GM19351 (cell line): ENCODE data around the gene COG5.

Source experiments
- ATAC-seq: cut with Tn5 transposase; IDR thresholded peaks from one replicate; pipeline ENCODE4 v1.9.1; 2021; ENCODE audit warnings: mild to moderate bottlenecking, moderate library complexity; ENCODE audit not compliant: unreplicated experiment

Gene COG5

GRCh38 chr7:107526672-107527071 lies 37.0 kb downstream of the COG5 start:
- no peak for ATAC-seq

GRCh38 chr7:107506674-107507339 lies 56.9 kb downstream of the COG5 start:
- ATAC-seq: no peak

DNA sequence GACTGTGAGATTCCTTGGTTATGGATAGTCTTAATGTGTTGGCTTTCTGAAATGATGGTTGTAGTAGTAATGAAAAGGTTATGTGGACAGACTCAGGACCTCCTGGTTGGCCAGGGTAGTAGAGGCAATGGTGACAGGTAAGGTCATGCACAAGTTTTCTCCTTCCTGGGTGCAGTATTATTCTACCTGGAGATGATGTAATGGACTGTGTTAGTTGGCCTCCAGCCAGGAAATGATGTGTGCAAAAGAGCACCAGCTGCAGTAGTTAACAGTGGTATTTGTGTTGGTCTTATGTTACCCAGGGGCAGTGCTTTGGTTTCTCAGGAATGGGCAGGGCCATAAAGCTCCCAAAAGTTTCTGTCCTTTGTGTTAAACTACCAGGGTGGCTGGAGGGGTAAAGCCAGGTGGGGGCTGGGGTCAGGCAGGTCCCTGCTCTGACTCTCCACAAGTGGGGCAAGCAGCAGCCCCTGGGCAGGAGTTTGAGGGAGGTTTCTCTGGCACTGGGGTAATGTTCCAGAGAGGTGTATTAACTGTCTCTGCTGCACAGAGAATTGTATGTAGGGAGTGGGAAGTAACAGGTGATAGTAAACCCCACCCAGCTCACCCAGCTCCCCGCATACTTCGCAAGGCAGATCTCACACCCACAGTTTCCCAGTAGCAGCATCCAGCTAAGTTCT lies 57.6 kb downstream of the COG5 start:
- no peak for ATAC-seq

GRCh38 chr7:107505362-107505761 lies 58.4 kb downstream of the COG5 start:
- ATAC-seq: no peak

DNA sequence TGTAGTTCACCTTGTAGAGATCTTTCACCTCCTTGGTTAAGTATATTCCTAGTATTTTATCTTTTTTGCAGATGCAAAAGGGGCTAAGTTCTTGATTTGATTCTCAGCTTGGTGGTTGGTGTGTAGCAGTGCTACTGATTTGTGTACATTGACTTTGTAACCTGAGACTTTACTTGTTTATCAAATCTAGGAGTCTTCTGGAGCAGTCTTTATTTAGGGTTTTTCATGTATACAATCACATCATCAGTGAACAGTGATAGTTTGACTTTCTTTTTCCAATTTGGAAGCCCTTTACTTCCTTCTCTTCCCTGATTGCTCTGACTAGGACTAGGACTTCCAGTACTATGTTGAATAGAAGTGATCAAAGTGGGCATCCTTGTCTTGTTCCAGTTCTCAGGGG lies 60.0 kb downstream of the COG5 start:
- no peak for ATAC-seq

DNA sequence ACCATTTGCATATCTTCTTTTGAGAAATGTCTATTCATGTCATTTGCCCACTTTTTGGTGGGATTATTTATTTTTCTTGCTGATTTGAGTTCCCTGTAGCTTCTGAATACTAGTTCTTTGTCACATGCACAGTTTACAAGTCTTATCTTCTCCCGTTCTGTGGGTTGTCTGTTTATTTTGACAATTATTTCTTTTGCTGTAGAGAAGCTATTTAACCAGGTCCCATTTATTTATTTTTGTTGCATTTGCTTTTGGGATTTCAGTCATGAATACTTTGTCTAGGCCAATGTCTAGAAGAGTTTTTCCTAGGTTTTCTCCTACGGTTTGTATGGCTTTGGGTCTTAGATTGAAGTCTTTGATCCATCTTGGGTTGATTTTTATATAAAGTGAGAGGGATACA lies 60.9 kb downstream of the COG5 start:
- no peak for ATAC-seq

DNA sequence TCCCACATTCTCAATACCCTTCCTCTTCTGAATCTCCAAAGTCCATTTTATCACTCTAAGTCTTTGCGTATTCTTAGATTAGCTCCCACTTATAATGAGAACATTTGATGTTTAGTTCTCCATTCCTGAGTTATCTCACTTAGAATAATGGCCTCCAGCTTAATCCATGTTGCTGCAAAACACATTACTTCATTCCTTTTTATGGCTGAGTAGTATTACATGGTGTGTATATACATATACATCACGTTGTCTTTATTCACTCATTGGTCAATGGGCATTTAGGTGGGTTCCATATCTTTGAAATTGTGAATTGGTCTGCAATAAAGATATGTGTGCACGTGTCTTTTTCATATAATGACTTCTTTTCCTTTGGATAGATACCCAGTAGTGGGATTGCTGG lies 61.6 kb downstream of the COG5 start:
- ATAC-seq: no peak

DNA sequence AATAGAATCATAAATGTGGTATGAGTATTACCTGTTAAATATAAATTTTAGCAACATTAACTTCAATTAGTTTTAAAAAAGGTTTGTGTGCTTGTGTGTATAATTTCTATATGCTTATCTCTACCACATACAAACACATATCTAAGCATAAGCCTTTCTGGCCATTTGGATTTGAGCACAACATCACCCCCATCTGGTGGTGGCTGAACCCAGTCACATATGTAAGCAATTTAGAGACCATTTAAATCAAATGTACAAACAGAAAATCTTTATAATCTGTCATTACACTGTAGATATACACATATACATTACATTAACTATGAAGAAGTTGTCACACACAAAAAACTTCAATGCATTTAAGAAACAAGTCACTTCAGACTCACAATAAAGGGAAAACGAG lies 62.1 kb downstream of the COG5 start:
- no peak for ATAC-seq

- ATAC-seq: no peak
Observed at GRCh38 chr7:107499731-107500130, 64.0 kb downstream of the COG5 start.

DNA sequence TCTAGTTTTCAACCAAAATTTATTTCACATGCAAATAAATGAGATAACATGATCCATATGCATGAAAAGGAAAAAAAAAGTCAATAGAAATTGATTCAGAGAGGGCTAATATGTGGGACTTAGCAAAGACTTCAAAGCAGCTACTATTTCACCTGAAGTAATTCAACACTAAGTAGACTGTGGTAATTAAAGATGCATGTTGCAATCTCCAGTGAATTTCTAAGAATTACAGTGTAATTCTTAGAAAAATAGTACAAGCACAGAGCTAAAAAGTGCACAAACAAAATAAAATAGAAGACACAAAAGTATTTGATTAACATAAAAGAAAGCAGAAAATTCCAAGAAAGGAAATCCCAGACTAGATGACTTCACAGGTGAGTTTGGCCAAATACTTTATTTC lies 68.2 kb downstream of the COG5 start:
- no peak for ATAC-seq

- no peak for ATAC-seq
Observed at GRCh38 chr7:107494884-107495283, 68.8 kb downstream of the COG5 start.

DNA sequence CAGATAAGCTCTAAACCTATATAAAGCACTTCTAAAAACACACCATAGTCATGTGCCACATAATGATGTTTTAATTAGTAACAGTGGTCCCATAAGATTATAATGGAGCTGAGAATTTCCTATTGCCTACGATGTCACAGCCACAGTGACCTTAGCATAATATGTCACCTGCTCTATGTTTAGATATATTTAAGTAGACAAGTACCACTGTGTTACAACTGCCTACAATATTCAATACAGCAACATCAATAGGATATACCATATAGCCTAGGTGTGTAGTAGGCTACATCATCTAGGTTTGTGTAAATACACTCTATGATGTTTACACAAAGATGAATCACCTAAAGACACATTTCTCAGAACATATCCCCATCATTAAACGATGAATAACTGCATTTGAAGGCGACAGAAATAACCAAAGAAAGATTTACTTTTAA lies 69.4 kb downstream of the COG5 start:
- ATAC-seq: no peak

GRCh38 chr7:107492875-107493274 lies 70.8 kb downstream of the COG5 start:
- ATAC-seq: no peak

GRCh38 chr7:107486041-107486440 lies 77.7 kb downstream of the COG5 start:
- no peak for ATAC-seq

GRCh38 chr7:107482571-107482970 lies 81.1 kb downstream of the COG5 start:
- ATAC-seq: no peak

GRCh38 chr7:107480932-107481331 lies 82.8 kb downstream of the COG5 start:
- no peak for ATAC-seq

DNA sequence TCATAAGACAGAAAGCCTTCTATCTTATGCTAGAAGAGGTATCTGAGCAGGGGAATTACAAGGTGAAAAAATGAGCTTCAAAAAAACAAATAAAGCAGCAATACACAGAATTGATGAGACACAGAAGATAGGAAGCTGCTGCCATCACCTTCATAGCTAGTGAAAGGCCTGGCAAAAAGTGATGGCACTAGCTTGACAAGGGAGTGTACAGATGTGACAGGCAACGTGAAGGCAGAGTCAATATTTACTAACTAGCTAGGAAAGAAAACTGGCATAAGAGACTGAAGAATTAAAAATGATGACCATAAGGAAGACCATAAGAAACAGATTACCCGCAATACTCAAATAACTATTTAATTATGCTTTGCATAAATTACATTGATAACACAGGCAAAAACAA lies 84.4 kb downstream of the COG5 start:
- ATAC-seq: no peak

DNA sequence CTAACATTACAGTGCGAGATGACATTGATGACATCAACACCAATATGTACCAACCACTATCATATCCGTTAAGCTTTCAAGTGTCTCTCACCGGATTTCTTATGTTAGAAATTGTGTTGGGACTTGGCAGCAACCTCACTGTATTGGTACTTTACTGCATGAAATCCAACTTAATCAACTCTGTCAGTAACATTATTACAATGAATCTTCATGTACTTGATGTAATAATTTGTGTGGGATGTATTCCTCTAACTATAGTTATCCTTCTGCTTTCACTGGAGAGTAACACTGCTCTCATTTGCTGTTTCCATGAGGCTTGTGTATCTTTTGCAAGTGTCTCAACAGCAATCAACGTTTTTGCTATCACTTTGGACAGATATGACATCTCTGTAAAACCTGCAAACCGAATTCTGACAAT lies 89.6 kb downstream of the COG5 start:
- ATAC-seq: no peak

GRCh38 chr7:107472116-107472515 lies 91.6 kb downstream of the COG5 start:
- no peak for ATAC-seq

- ATAC-seq: no peak
Observed at GRCh38 chr7:107471292-107472070, 92.2 kb downstream of the COG5 start.

DNA sequence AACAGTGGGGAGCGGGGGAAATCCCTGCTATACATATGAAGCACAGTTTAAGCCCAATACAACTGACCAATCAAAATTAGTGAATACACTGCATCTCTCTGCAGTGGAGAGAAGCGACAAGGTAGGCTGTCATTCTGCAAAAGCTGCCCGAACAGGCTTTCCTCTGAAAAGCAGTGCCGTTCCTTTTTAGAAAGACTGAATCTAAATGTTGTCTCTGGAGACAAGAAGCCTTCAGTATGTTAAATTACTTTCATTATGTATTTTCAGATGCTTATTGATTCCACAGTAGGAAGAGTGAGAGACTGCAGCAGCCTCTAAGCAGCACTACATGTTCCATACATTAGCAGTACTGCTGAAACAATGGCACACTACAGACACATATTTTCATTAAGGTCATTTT lies 93.8 kb downstream of the COG5 start, which contains the start of gene GPR22:
TSS of gene GPR22 (plus strand) at position 129 of the 400 bp plus-strand sequence. CDS start 4,004 bp downstream, outside the sequence.
- no peak for ATAC-seq

DNA sequence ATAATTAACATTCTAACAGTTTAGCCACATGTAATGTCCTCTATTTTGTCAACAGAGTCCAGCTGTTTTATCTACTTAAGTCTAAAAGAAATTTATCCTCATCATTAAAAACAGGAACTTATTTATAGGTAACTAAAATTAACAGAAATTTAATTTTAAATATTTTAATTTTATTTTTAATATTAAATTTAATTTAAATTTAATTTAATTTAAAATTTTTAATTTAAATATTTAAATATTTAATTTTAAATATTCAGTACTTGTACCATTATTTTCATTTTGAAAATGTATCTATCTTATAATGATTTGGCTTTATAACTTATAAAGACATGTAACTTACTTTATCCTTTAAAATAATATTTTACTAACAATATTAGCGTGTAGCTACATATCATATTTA lies 94.9 kb downstream of the COG5 start:
- ATAC-seq: no peak
